VCaP (cell line): ENCODE results near the gene GPR107.
A peak's percentile ranks its signal among the peaks of the same experiment; 100 is the strongest.
"Not testable (repeated sequence)": the region's sequence is repeated elsewhere in the genome, so short reads cannot be mapped to it uniquely, and the experiment has no call there.

Experiments
- H3K27ac ChIP-seq: fragments of 450-650 bp; 2 replicates; pipeline ENCODE4 v1.5.1; 2017
- CTCF ChIP-seq: fragments of 450-650 bp; conservative IDR thresholded peaks from 2 replicates; pipeline ENCODE4 v1.5.1; 2017; ENCODE audit warnings: mild to moderate bottlenecking, moderate library complexity

The GPR107 gene

GRCh38 chr9:130053504-130054324 lies at the start of gene GPR107:
Gene GPR107 (plus strand): TSS chr9:130053906. CDS start chr9:130053933, 27 bp downstream.
- TF ChIP-seq CTCF = no peak
- H3K27ac ChIP-seq = peak within 1 kb of the TSS; percentile 94

GRCh38 chr9:130003943-130004552 lies 49.7 kb upstream of the GPR107 start:
- TF ChIP-seq CTCF = no peak
- no peak overlapping the region for H3K27ac ChIP-seq

- not testable (repeated sequence) for H3K27ac ChIP-seq
Measured at GRCh38 chr9:130006952-130007351, 46.8 kb upstream of the GPR107 start.

- H3K27ac ChIP-seq = no peak overlapping the region
- TF ChIP-seq CTCF = no peak
Measured at GRCh38 chr9:130008538-130008937, 45.2 kb upstream of the GPR107 start.

GRCh38 chr9:130009546-130009945 lies 44.2 kb upstream of the GPR107 start:
- not testable (repeated sequence) for H3K27ac ChIP-seq

GRCh38 chr9:130010151-130010988 lies 43.3 kb upstream of the GPR107 start:
- TF ChIP-seq CTCF = no peak
- H3K27ac ChIP-seq = no peak overlapping the region

- H3K27ac ChIP-seq = no peak overlapping the region
- no peak for TF ChIP-seq CTCF
Measured at GRCh38 chr9:130013326-130013725, 40.4 kb upstream of the GPR107 start.

GRCh38 chr9:130015353-130016019 lies 38.2 kb upstream of the GPR107 start:
- TF ChIP-seq CTCF = no peak
- no peak overlapping the region for H3K27ac ChIP-seq
